ENCODE measurements around the gene B3GNT8.
"Not testable (repeated sequence)": the region's sequence is repeated elsewhere in the genome, so short reads cannot be mapped to it uniquely, and the experiment has no call there.

The B3GNT8 gene

GRCh38 chr19:41414461-41414860, 12.7 kb downstream of the B3GNT8 start:
- no peak overlapping the region for H3K27ac ChIP-seq (ENCODE audit: insufficient read depth, low read depth, low read length, poor library complexity, severe bottlenecking)
- no peaks in the 10 kb centered on the region for H3K4me1 ChIP-seq (ENCODE audit: control insufficient read depth, insufficient read depth, low read length)
- H3K9me3 ChIP-seq (ENCODE audit: control insufficient read depth, low read length) = no peaks in the 10 kb centered on the region
- H3K27me3 ChIP-seq (ENCODE audit: control insufficient read depth, insufficient read depth, low read length, poor library complexity, severe bottlenecking) = no peaks in the 10 kb centered on the region
- WGBS, 2 experiments = 94% methylated on average over 9 of the region's 9 CpGs
- H3K4me3 ChIP-seq (ENCODE audit: insufficient read depth, low read depth, low read length) = no peak overlapping the region
- peaks cover 10% of the 10 kb centered on the region for H3K36me3 ChIP-seq (ENCODE audit: control insufficient read depth, insufficient read depth, low read length)

GRCh38 chr19:41413947-41414346, 13.2 kb downstream of the B3GNT8 start:
- Histone ChIP-seq H3K27ac (ENCODE audit: insufficient read depth, low read depth, low read length, poor library complexity, severe bottlenecking) (no peak overlapping the region), H3K4me3 (ENCODE audit: insufficient read depth, low read depth, low read length) (no peak overlapping the region), H3K9me3 (ENCODE audit: control insufficient read depth, low read length) (no peaks in the 10 kb centered on the region), H3K27me3 (ENCODE audit: control insufficient read depth, insufficient read depth, low read length, poor library complexity, severe bottlenecking) (no peaks in the 10 kb centered on the region), H3K4me1 (ENCODE audit: control insufficient read depth, insufficient read depth, low read length) (no peaks in the 10 kb centered on the region), H3K36me3 (ENCODE audit: control insufficient read depth, insufficient read depth, low read length) (peaks cover 7% of the 10 kb centered on the region)
- WGBS, 2 experiments = 95% methylated on average over 10 of the region's 10 CpGs

- Histone ChIP-seq H3K36me3 (ENCODE audit: control insufficient read depth, insufficient read depth, low read length) (peaks cover 5% of the 10 kb centered on the region), H3K9me3 (ENCODE audit: control insufficient read depth, low read length) (no peaks in the 10 kb centered on the region), H3K4me1 (ENCODE audit: control insufficient read depth, insufficient read depth, low read length) (no peaks in the 10 kb centered on the region), H3K4me3 (ENCODE audit: insufficient read depth, low read depth, low read length) (no peak overlapping the region), H3K27ac (ENCODE audit: insufficient read depth, low read depth, low read length, poor library complexity, severe bottlenecking) (no peak overlapping the region), H3K27me3 (ENCODE audit: control insufficient read depth, insufficient read depth, low read length, poor library complexity, severe bottlenecking) (no peaks in the 10 kb centered on the region)
- 92 to 95% methylated on average over 5 of the region's 5 CpGs for WGBS, 2 experiments
These were observed 14.2 kb downstream of the B3GNT8 start for GRCh38 chr19:41412953-41413352.

- Histone ChIP-seq H3K36me3 (ENCODE audit: control insufficient read depth, insufficient read depth, low read length) (peaks cover 5% of the 10 kb centered on the region), H3K27ac (ENCODE audit: insufficient read depth, low read depth, low read length, poor library complexity, severe bottlenecking) (no peak overlapping the region), H3K9me3 (ENCODE audit: control insufficient read depth, low read length) (no peaks in the 10 kb centered on the region), H3K4me3 (ENCODE audit: insufficient read depth, low read depth, low read length) (no peak overlapping the region), H3K4me1 (ENCODE audit: control insufficient read depth, insufficient read depth, low read length) (peaks cover 4% of the 10 kb centered on the region), H3K27me3 (ENCODE audit: control insufficient read depth, insufficient read depth, low read length, poor library complexity, severe bottlenecking) (no peaks in the 10 kb centered on the region)
- WGBS, 2 experiments = 86% methylated on average over 11 of the region's 11 CpGs
These were observed 15.3 kb downstream of the B3GNT8 start for GRCh38 chr19:41411968-41412265.

- H3K9me3 ChIP-seq (ENCODE audit: control insufficient read depth, low read length) = no peaks in the 10 kb centered on the region
- 82 to 84% methylated on average over 9 of the region's 9 CpGs for WGBS, 2 experiments
- H3K27ac ChIP-seq (ENCODE audit: insufficient read depth, low read depth, low read length, poor library complexity, severe bottlenecking) = no peak overlapping the region
- H3K36me3 ChIP-seq (ENCODE audit: control insufficient read depth, insufficient read depth, low read length) = peaks cover 5% of the 10 kb centered on the region
- no peaks in the 10 kb centered on the region for H3K27me3 ChIP-seq (ENCODE audit: control insufficient read depth, insufficient read depth, low read length, poor library complexity, severe bottlenecking)
- no peak overlapping the region for H3K4me3 ChIP-seq (ENCODE audit: insufficient read depth, low read depth, low read length)
- H3K4me1 ChIP-seq (ENCODE audit: control insufficient read depth, insufficient read depth, low read length) = peaks cover 5% of the 10 kb centered on the region
These were observed 15.8 kb downstream of the B3GNT8 start for GRCh38 chr19:41411100-41411967.

GRCh38 chr19:41410336-41411054, 16.7 kb downstream of the B3GNT8 start:
- no peak overlapping the region for H3K27ac ChIP-seq (ENCODE audit: insufficient read depth, low read depth, low read length, poor library complexity, severe bottlenecking)
- H3K27me3 ChIP-seq (ENCODE audit: control insufficient read depth, insufficient read depth, low read length, poor library complexity, severe bottlenecking) = no peaks in the 10 kb centered on the region
- peaks cover 5% of the 10 kb centered on the region for H3K36me3 ChIP-seq (ENCODE audit: control insufficient read depth, insufficient read depth, low read length)
- H3K4me3 ChIP-seq (ENCODE audit: insufficient read depth, low read depth, low read length) = no peak overlapping the region
- 95 to 96% methylated on average over 23 of the region's 23 CpGs for WGBS, 2 experiments
- H3K9me3 ChIP-seq (ENCODE audit: control insufficient read depth, low read length) = no peaks in the 10 kb centered on the region
- H3K4me1 ChIP-seq (ENCODE audit: control insufficient read depth, insufficient read depth, low read length) = peaks cover 5% of the 10 kb centered on the region

- WGBS, 2 experiments = 80 to 81% methylated on average over 4 of the region's 4 CpGs
- Histone ChIP-seq H3K27me3 (ENCODE audit: control insufficient read depth, insufficient read depth, low read length, poor library complexity, severe bottlenecking) (no peaks in the 10 kb centered on the region), H3K36me3 (ENCODE audit: control insufficient read depth, insufficient read depth, low read length) (peaks cover 5% of the 10 kb centered on the region), H3K27ac (ENCODE audit: insufficient read depth, low read depth, low read length, poor library complexity, severe bottlenecking) (no peak overlapping the region), H3K9me3 (ENCODE audit: control insufficient read depth, low read length) (no peaks in the 10 kb centered on the region), H3K4me1 (ENCODE audit: control insufficient read depth, insufficient read depth, low read length) (peaks cover 5% of the 10 kb centered on the region), H3K4me3 (ENCODE audit: insufficient read depth, low read depth, low read length) (no peak overlapping the region)
These were observed 17.9 kb downstream of the B3GNT8 start for GRCh38 chr19:41409288-41409687.

- 89 to 94% methylated on average over 5 of the region's 5 CpGs for WGBS, 2 experiments
- not testable (repeated sequence) for H3K9me3 ChIP-seq (ENCODE audit: control insufficient read depth, low read length)
These were observed 18.3 kb downstream of the B3GNT8 start for GRCh38 chr19:41408846-41409245.

GRCh38 chr19:41408256-41408655, 18.9 kb downstream of the B3GNT8 start:
- Histone ChIP-seq H3K4me1 (ENCODE audit: control insufficient read depth, insufficient read depth, low read length) (peaks cover 5% of the 10 kb centered on the region), H3K27me3 (ENCODE audit: control insufficient read depth, insufficient read depth, low read length, poor library complexity, severe bottlenecking) (no peaks in the 10 kb centered on the region), H3K36me3 (ENCODE audit: control insufficient read depth, insufficient read depth, low read length) (peaks cover 5% of the 10 kb centered on the region), H3K9me3 (ENCODE audit: control insufficient read depth, low read length) (no peaks in the 10 kb centered on the region), H3K27ac (ENCODE audit: insufficient read depth, low read depth, low read length, poor library complexity, severe bottlenecking) (no peak overlapping the region), H3K4me3 (ENCODE audit: insufficient read depth, low read depth, low read length) (no peak overlapping the region)
- 76 to 88% methylated on average over 4 of the region's 4 CpGs for WGBS, 2 experiments

More at GRCh38 chr19:41408846-41409245, 18.3 kb downstream of the B3GNT8 start:
- H3K27me3 ChIP-seq (ENCODE audit: control insufficient read depth, insufficient read depth, low read length, poor library complexity, severe bottlenecking); H3K4me1 ChIP-seq (ENCODE audit: control insufficient read depth, insufficient read depth, low read length); H3K27ac ChIP-seq (ENCODE audit: insufficient read depth, low read depth, low read length, poor library complexity, severe bottlenecking); H3K4me3 ChIP-seq (ENCODE audit: insufficient read depth, low read depth, low read length); H3K36me3 ChIP-seq (ENCODE audit: control insufficient read depth, insufficient read depth, low read length): not testable (repeated sequence)

- WGBS, 2 experiments = 41 to 43% methylated on average over 4 of the region's 4 CpGs
- Histone ChIP-seq H3K4me3 (ENCODE audit: insufficient read depth, low read depth, low read length) (no peak overlapping the region), H3K27me3 (ENCODE audit: control insufficient read depth, insufficient read depth, low read length, poor library complexity, severe bottlenecking) (no peaks in the 10 kb centered on the region), H3K9me3 (ENCODE audit: control insufficient read depth, low read length) (no peaks in the 10 kb centered on the region), H3K27ac (ENCODE audit: insufficient read depth, low read depth, low read length, poor library complexity, severe bottlenecking) (no peak overlapping the region), H3K4me1 (ENCODE audit: control insufficient read depth, insufficient read depth, low read length) (peaks cover 5% of the 10 kb centered on the region), H3K36me3 (ENCODE audit: control insufficient read depth, insufficient read depth, low read length) (peaks cover 5% of the 10 kb centered on the region)
These were observed 19.9 kb downstream of the B3GNT8 start for GRCh38 chr19:41407271-41407670.

Measured in ectodermal cell (in vitro differentiated cells).